ENCODE results near the gene SIRT3. TPM values are rescaled to one million over a fixed set of nuclear protein-coding genes. Genes with fewer than 3 reads are reported as not detected.

The SIRT3 gene
- total RNA-seq (2014; rRNA removed; shearing (Covaris generic)) = 8.6 and 11.5 TPM in 2 replicates

DNA sequence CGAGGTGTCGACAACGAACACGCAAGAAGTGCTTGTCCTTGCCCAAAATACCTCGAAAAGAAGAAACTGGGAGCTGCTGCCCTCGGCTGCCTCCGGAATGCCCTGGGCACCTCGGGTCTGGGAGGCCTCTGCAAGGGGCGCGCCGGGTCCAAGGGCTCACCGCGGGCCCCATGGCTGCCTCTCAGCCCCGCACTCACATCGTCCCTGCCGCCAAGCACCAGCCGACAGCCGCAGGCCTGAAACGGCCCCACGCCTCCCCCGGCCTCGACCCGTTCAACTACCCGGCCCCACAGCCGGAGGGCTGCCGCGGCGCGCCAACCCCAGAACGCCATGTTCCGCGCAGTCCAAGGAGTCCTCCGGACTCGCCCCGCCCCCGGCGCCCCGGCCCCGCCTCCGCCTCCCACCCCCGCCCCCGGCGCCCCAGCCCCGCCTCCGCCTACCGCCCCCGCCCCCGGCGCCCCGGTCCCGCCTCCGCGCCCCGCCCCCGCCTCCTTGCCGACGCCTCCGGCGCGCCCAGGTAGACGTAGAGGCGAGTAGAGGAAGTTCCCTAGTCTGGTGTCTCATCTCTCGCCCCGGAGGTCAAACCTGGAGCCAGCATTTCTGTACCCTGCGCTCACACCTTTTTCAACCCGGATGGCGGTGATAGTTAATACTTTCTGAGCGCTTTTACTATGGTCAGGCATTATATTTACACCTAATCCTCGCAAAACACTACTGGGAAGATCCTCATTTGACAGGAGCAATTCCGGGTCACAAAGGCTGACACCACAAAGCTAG, at the start of gene SIRT3:
TSS of gene SIRT3 (minus strand) at position 346 of the 777 bp plus-strand sequence. CDS start at position 332, 14 bp downstream.
- peak; percentile 87 for DNase-seq (ENCODE audit: low spot score)

DNA sequence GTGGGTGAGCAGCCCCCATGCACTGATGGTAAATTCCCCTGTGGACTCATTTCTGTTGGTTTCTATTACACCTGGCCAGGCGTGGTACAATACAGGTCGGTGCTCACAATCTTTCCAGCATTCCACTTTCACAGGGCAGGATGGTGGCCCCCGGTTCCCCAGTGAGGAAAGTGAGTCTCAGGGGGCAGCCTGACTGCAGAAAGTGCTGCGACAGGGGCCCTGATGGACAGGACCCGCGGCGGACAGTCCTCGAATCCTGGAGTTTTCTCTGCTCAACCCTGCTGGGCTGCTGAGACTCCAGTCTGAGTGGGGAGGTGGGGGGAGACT, 49.7 kb upstream of the SIRT3 start:
- DNase-seq (ENCODE audit: low spot score) = no peak

DNA sequence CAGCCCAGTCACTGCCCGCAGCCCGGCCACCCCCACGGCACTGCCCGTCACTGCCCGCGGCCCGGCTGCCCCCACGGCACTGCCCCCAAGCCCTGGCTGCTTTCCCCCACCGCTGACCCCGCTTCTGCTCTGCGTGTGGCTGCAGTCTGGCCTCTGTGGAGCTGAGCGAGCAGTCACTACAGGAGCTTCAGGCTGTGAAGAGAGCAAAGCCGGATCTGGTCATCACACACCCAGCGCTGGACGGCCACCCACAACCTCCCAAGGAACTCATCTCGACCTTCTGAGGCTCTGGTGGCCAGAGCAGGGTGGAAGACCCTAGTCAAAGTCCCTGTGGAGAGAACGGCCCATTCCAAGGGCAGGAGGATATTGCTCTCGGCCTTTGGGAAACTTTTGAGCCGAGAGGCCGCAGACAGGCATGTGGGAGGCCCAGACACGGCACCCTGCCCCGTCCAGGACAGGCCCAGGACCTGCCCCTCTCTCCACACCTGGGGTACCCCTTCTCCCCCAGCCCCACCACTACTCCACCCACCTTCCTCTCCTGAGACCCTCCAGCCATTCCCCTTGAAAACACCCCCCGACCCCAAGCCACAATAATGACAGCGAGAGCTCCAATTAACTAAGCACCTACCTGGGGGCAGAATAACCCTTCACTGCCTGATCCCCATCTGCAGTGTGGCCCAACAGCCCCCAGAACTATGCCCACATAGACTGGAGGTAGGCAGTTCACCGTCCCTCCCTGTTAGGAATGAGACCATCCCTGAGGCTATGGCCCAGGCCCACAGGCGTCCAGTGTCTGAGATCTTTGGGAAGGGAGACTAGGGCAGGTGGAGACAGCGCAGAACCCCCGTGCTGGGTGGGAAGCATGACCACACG, 49.1 kb upstream of the SIRT3 start:
- DNase-seq (ENCODE audit: low spot score) = no peak

DNA sequence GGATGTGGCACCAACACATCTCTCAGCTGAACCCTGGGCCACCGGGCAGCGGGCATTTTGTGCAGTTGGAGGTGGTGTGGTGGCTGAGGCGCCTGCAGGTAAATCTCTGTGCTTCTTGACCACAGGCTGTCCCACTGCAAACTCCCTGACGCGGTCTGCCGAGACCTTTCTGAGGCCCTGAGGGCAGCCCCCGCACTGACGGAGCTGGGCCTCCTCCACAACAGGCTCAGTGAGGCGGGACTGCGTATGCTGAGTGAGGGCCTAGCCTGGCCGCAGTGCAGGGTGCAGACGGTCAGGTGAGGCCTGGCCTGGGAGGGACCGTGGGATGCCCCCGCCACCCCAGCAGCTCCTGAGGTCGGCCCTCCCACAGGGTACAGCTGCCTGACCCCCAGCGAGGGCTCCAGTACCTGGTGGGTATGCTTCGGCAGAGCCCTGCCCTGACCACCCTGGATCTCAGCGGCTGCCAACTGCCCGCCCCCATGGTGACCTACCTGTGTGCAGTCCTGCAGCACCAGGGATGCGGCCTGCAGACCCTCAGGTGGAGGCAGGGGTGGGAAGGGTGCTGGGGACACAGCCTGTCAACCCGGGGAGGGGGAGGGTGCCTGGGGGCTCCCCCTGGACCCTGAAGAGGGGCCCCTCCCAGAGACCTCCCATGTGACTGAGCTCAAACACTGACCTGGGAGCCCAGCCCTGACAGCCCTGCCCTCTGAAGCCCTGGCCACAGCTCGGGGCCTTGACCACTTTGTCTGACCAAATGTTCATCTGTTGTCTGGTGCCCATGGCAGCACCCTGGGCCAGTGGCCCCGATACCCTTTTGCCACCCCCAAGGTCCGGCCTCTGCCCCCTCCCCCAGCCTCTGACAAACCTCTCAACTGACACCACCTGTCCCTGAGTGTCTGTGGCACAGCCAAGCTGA, 48.2 kb upstream of the SIRT3 start:
- DNase-seq (ENCODE audit: low spot score) = no peak

DNA sequence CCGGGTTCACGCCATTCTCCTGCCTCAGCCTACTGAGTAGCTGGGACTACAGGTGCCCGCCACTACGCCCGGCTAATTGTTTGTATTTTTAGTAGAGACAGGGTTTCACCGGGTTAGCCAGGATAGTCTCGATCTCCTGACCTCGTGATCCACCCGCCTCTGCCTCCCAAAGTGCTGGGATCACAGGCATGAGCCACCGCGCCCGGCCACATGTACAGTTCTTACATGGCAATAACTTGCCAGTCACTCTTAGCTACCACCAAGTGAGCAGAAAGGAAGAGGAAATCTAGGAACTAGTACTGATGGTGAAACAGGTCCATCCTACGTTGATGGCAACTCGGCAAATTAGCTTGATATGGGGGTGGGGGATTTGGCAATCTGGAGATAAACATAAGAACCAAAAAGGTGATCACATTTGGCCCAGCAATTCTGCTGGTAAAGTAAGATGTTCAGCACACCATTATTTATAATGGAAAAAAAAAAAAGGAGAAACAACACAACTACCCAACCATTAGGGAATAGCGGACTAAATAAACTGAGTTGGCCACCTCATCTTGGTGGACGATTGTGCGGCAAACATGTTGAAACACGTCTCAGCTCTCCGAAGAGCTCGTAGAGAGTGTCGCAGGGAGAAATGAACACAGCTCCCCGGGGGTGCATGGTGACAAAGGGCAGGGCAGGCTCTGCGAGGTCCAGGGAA, 47.4 kb upstream of the SIRT3 start:
- DNase-seq (ENCODE audit: low spot score) = no peak

DNA sequence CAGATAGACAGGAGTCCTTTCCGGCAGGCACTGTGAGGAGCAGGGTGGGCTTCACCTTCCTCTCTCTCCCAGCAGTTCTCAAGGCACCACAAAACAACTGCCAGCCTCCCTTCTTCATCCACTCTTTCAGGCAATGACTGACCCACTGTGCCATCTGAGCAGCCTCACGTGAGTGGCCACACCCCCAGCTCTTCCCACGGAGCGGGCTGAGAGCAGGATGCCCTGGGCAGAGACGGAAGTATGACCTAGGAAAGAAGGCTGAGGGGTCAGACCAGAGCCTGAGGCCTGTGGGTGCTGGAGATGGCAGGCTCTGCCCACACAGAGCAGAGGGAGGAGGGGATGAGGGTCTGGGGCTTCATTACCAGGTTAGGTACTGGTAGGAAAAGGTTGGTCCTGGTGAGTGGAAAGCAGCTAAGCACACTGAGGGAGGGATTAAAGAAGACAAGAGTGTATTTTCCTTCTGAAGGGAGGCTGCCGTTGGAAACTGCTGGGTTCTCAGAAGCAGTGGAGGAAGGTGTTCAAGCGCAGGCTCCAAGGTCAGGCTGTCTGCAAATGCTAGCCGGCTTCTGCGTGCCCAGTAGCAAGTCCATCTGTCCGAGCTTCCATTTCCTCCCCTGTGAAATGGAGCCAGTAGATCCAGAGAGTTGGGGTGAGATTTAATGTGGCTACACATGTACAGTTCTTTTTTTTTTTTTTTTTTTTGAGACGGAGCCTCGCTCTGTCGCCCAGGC, 46.7 kb upstream of the SIRT3 start:
- no peak for DNase-seq (ENCODE audit: low spot score)

DNA sequence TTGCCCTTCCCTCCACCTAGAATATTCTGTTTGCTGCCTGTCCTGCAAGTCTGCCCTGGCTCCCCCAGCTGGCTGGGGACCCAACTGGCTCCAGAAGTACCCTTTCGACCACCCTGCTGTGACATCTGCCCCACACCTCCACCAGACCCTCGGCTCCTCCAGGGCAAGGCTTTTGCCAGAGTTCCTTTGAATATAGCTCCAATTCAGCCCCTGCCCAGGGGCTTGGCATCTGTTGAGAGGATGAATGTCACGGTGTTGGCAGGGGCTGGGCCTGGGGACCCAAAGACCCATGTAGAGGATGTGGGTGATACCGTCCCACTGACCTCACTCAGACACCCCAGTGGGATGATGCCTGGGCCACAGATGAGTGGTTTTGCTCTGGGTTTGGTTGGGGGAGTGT, 46.0 kb upstream of the SIRT3 start:
- no peak for DNase-seq (ENCODE audit: low spot score)

DNA sequence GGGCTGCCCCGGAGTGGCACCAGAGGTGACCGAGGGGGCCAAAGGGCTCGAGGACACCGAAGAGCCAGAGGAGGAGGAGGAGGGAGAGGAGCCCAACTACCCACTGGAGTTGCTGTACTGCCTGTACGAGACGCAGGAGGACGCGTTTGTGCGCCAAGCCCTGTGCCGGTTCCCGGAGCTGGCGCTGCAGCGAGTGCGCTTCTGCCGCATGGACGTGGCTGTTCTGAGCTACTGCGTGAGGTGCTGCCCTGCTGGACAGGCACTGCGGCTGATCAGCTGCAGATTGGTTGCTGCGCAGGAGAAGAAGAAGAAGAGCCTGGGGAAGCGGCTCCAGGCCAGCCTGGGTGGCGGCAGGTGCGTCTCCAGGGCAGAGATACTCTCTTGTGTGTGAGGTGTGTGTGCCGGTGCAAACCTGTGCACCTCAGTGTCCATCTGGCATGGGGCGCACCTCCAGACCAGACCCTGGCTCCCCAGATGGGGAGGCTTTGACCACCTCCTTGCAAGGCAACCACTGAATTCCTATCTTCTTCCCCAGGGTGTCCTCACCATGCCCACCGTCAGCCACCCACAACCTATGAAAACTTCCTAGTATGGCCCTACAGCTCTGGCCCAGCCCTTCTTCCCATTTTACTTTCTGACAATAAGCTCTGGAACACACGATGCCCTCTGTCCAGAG, 45.5 kb upstream of the SIRT3 start:
- no peak for DNase-seq (ENCODE audit: low spot score)

DNA sequence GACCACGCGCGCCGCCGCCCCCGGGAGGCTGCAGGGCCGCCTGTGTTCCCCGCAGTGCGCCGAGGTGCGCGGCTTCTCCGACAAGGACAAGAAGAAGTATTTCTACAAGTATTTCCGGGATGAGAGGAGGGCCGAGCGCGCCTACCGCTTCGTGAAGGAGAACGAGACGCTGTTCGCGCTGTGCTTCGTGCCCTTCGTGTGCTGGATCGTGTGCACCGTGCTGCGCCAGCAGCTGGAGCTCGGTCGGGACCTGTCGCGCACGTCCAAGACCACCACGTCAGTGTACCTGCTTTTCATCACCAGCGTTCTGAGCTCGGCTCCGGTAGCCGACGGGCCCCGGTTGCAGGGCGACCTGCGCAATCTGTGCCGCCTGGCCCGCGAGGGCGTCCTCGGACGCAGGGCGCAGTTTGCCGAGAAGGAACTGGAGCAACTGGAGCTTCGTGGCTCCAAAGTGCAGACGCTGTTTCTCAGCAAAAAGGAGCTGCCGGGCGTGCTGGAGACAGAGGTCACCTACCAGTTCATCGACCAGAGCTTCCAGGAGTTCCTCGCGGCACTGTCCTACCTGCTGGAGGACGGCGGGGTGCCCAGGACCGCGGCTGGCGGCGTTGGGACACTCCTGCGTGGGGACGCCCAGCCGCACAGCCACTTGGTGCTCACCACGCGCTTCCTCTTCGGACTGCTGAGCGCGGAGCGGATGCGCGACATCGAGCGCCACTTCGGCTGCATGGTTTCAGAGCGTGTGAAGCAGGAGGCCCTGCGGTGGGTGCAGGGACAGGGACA, 44.8 kb upstream of the SIRT3 start:
- DNase-seq (ENCODE audit: low spot score) = no peak

DNA sequence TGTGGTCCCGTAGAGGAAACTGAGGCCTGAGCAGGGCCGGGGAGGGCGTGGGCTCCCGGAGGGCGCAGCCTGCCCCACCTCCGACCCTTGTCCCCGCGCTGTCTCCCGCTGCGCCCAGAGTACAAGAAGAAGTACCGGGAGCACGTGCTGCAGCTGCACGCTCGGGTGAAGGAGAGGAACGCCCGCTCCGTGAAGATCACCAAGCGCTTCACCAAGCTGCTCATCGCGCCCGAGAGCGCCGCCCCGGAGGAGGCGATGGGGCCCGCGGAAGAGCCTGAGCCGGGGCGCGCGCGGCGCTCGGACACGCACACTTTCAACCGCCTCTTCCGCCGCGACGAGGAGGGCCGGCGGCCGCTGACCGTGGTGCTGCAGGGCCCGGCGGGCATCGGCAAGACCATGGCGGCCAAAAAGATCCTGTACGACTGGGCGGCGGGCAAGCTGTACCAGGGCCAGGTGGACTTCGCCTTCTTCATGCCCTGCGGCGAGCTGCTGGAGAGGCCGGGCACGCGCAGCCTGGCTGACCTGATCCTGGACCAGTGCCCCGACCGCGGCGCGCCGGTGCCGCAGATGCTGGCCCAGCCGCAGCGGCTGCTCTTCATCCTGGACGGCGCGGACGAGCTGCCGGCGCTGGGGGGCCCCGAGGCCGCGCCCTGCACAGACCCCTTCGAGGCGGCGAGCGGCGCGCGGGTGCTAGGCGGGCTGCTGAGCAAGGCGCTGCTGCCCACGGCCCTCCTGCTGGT, 44.0 kb upstream of the SIRT3 start:
- DNase-seq (ENCODE audit: low spot score) = peak; percentile 28

DNA sequence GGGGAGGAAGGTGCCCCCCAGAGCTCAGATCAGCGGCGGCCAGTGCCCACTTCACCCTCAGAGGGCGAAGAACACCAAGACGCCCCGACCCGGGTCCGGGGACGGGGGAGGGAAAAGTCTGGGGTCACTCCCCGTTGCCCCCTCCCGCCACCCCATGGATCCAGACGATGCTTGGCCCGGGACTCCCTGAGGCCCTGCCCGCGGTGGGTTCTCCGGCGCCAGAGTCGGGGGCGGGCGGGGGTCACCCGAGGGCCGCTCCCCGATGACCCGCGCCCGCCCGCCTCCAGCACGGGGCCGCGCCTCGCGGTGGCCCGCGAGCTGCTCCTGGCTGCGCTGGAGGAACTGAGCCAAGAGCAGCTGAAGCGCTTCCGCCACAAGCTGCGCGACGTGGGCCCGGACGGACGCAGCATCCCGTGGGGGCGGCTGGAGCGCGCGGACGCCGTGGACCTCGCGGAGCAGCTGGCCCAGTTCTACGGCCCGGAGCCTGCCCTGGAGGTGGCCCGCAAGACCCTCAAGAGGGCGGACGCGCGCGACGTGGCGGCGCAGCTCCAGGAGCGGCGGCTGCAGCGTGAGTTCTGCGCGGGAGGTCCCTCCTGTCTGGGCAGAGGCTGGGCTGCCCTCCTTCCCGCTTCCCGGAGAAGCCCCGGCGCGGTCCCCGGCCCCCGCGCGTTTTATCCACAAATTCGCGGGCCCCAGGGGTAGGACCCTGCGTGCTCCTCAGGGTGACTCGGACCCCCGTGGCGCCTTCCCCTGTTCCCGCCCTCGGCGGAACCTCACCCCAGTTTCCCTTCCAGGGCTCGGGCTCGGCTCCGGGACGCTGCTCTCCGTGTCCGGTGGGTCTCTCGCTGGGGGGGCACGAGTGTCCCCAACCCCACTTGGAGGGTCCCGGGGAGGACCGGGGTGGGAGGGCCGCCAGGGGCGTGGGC, 43.2 kb upstream of the SIRT3 start:
- DNase-seq (ENCODE audit: low spot score) = no peak

DNA sequence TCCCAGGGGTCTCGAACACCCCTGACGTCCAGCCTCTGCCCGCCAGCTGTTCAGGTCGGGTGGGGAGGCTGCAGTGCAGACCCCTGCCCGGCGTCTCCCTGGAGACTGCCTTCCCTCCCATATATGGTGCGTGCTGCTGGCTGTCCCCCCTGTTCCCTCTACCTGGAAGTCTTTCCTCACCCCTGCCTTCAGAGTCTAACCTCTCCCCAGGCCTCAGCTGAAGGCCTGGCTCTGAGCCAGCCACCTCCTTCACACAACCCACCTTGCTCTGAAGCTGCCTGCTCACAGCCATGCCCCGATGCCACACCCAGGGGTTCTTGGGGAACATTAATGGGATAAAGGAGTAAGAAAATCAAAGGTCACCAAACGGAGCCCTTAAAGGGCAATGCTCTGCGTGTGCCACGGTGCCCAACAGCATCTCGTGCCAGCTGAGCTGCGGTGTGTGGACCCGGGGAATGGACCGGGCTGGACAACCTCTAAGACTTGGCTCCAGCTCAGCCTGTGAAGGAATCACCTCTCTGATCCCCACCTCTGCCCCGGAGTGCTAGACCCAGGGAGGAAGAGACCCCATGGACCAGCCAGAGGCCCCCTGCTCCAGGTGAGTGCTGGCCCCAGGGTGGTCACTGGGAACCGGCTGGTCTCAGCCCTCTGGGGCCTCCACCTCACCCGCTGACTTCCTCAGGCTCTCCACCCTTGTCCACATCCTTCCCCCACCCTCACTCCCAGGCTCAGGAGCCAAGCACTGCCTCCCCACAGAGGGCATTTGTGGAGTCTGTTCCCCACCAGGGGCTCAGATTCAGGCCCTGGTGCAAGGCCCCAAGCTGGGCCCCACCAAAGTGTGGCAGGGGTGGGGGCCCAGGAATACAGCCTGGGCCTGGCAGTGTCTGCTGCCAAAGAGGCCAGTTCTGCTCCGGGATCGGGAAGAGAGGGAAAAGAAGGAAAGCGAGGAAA, 42.1 kb upstream of the SIRT3 start, which contains the start of gene NLRP6:
TSS of gene NLRP6 (plus strand) at position 407 of the 951 bp plus-strand sequence. CDS start at position 570, 163 bp downstream.
- DNase-seq (ENCODE audit: low spot score) = no peak

DNA sequence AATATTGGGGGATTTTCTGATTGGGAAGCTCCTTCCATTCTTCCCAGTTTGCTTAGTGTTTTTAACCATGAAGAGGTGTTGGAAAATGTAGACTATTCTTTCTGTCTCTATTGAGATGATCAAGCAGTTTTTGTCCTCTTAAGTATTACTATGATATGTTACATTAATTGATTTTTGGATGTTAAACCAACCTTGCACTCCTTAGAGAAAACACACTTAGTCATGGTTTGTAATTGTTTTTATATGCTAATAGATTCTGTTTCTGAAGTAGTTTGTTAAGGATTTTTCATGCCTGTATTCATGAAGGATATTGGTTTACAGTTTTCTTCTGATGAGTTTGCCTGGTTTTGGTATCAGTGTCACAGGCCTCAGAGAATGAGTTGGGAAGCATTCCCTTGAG, 40.1 kb upstream of the SIRT3 start:
- DNase-seq (ENCODE audit: low spot score) = no peak

DNA sequence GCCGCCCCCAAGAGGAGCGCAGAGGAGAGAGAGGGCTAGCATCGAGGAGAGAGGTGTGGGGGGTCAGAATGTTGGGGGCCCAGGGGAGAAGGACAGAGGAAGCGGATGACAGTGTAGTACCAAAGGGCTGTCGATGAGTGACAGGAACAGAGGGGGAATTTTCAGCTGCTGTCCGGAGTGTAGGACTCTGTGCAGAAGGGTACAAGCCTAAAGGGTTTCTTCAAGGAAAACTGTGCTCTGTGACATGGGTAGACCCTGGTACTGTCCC, 36.7 kb upstream of the SIRT3 start:
- DNase-seq (ENCODE audit: low spot score) = no peak

DNA sequence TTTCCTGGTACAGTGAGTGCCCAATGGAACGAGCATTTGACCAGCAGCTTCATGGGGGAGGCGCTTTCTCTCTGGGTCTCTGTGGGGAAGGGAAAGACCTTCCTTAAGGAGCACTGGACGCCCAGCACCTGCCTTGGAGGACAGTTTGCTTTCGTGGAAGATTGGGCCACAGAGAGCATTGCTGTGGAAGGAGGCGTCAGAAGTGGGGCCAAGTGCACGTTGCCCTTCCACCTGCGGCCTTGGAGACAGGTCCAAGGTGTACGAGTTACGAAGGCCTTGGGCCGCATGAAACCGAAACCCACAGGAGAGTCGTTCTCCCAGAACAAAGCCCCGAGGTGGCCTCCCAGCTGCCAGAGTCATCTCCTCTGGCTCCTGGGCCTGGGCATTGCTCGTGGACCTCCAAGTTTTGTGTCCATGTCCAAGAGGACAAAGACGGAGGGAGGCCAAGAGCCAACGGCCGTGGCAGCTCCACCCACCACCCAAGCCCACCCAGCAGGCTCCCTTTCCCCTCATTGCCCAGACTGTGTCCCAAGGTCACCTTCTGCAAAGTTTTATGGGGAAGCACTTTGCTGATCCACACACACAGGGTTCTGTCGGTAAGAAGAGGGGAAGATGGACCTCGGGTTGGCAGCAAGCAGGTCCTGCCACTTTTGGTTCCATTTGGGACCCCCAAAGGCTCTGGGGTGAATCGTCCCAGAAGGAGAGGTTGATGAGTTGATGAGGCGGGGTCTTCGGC, 36.2 kb upstream of the SIRT3 start:
- no peak for DNase-seq (ENCODE audit: low spot score)

DNA sequence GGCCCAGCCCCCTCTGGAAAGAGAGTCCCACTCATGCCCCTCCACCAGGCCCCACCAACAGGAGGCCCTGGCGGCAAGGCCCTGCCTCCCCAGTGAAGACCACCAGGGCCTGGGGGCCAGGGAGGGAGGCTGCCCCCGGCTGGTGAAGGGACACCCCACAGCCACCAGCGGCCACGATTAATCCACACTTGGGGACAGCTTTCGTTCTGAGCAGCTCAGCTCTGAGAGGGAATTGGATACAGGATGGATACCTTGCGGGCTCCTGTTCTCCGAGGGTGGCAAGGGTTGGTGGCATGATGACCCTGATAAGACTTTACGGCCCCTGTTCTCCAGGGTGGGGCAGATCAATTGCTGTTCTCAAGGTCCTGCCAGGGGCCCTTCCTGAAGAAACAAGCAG, 35.2 kb upstream of the SIRT3 start:
- no peak for DNase-seq (ENCODE audit: low spot score)

Data from HT-29 (cell line).